Adrenal gland (tissue), 5 donors: ENCODE results near the gene DPEP3.

Experiments used
- POLR2A ChIP-seq, 2 donors: fragments of 450-650 bp; IDR thresholded peaks; one replicate each; pipeline ENCODE4 v1.6.1; 2017; ENCODE audit warnings: antibody characterized with exemption in 2 of 2, mild to moderate bottlenecking in 2 of 2, moderate library complexity in 1 of 2
- TF ChIP-seq, protein P1 (sequence below), 6 experiments: fragments of 450-650 bp in 4 of 6; fragments of 200-600 bp in 2 of 6; sonication (generic) in 1 of 6; IDR thresholded peaks; 1 replicate in 5 of 6; 2 replicates in 1 of 6; pipeline versions ENCODE4 v1.5.1 to v1.8.0; 2016 to 2021; ENCODE audit warnings: antibody characterized with exemption in 6 of 6, mild to moderate bottlenecking in 2 of 6, moderate library complexity in 1 of 6
- donor health status: DM: no; HTN: no; CAD: no.

DNA sequence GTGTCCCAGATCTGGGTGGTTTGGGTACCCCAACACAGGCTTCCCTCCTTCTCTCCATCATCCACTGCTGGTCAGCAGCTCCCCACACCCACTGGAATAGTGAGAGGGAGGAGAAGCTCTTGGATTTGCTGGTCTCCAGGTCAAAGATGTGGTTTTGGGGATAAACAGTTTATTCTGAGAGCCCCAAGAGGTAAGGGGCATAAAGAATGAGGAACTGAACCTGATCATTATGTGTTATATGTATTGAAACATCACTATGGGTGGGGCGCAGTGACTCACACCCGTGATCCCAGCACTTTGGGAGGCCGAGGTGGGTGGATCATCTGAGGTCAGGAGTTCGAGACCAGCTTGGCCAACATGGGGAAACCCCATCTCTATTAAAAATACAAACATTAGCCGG lies 15.1 kb upstream of the DPEP3 start:
- TF ChIP-seq, protein P1, sequence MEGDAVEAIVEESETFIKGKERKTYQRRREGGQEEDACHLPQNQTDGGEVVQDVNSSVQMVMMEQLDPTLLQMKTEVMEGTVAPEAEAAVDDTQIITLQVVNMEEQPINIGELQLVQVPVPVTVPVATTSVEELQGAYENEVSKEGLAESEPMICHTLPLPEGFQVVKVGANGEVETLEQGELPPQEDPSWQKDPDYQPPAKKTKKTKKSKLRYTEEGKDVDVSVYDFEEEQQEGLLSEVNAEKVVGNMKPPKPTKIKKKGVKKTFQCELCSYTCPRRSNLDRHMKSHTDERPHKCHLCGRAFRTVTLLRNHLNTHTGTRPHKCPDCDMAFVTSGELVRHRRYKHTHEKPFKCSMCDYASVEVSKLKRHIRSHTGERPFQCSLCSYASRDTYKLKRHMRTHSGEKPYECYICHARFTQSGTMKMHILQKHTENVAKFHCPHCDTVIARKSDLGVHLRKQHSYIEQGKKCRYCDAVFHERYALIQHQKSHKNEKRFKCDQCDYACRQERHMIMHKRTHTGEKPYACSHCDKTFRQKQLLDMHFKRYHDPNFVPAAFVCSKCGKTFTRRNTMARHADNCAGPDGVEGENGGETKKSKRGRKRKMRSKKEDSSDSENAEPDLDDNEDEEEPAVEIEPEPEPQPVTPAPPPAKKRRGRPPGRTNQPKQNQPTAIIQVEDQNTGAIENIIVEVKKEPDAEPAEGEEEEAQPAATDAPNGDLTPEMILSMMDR (IDR thresholded peaks at IDR 0.05) = no peak
- no peak for TF ChIP-seq POLR2A (IDR thresholded peaks at IDR 0.05)
